IPS DF 6.9 (cell line): ENCODE measurements around the gene TUBB2B.
"Not testable (repeated sequence)": the region's sequence is repeated elsewhere in the genome, so short reads cannot be mapped to it uniquely, and the experiment has no call there.

Source experiments
- DNase-seq: peaks from one replicate; pipeline ENCODE4 v3.0.0-alpha.2; 2013; ENCODE audit warnings: low read depth, low spot score
- H3K27ac ChIP-seq: one replicate; pipeline ENCODE4 v1.5.1; 2013; ENCODE audit warnings: low read length, control low read depth
- H3K27me3 ChIP-seq: 2 replicates; pipeline ENCODE4 v1.6.1; 2013; ENCODE audit warnings: mild to moderate bottlenecking, low read length; ENCODE audit not compliant: control insufficient read depth, insufficient read depth
- H3K36me3 ChIP-seq: 2 replicates; pipeline ENCODE4 v1.6.1; 2013; ENCODE audit warnings: low read length; ENCODE audit not compliant: control insufficient read depth, insufficient read depth
- H3K4me1 ChIP-seq: 2 replicates; pipeline ENCODE4 v1.6.1; 2013; ENCODE audit warnings: low read length; ENCODE audit not compliant: control insufficient read depth, insufficient read depth
- H3K4me3 ChIP-seq: 2 replicates; pipeline ENCODE4 v1.5.1; 2013; ENCODE audit warnings: mild to moderate bottlenecking, low read length
- H3K9me3 ChIP-seq: 2 replicates; pipeline ENCODE4 v1.6.1; 2013; ENCODE audit warnings: low read length, inconsistent platforms; ENCODE audit not compliant: control insufficient read depth, insufficient read depth
- WGBS: extraction: QIAGEN DNeasy Blood & Tissue Kit; methylation state at CpG from one replicate; pipeline ENCODE4 v1.1.7; 2013; ENCODE audit warnings: mixed read lengths, missing lambda C conversion rate; ENCODE audit not compliant: insufficient read length, insufficient coverage; 5-methylcytosine and 5-hydroxymethylcytosine counted together

Gene TUBB2B

GRCh38 chr6:3201388-3201787 lies 26.1 kb downstream of the TUBB2B start:
- Histone ChIP-seq H3K36me3 (no peaks in the 10 kb centered on the region), H3K9me3 (no peaks in the 10 kb centered on the region), H3K27me3 (no peaks in the 10 kb centered on the region), H3K27ac (no peak overlapping the region), H3K4me1 (no peaks in the 10 kb centered on the region; the same call in 1 of the 2 replicates), H3K4me3 (no peak overlapping the region)
- whole genome bisulfite sequencing, result no CpG with 5 or more reads among the region's 2 CpGs
- DNase-seq, result no peak

- Histone ChIP-seq H3K36me3 (no peaks in the 10 kb centered on the region), H3K9me3 (no peaks in the 10 kb centered on the region), H3K27ac (no peak overlapping the region), H3K27me3 (no peaks in the 10 kb centered on the region), H3K4me3 (no peak overlapping the region), H3K4me1 (peaks cover 1% of the 10 kb centered on the region; the same call in 1 of the 2 replicates)
- no peak for DNase-seq
Measured at GRCh38 chr6:3200682-3201081, 26.8 kb downstream of the TUBB2B start.

GRCh38 chr6:3199382-3199781 lies 28.1 kb downstream of the TUBB2B start:
- Histone ChIP-seq H3K27me3 (no peaks in the 10 kb centered on the region), H3K4me1 (peaks cover 4% of the 10 kb centered on the region; the same call in 1 of the 2 replicates), H3K27ac (no peak overlapping the region), H3K36me3 (no peaks in the 10 kb centered on the region), H3K4me3 (no peak overlapping the region), H3K9me3 (no peaks in the 10 kb centered on the region)
- no peak for DNase-seq
- WGBS, result no CpG with 5 or more reads among the region's 5 CpGs

- WGBS, result no CpG with 5 or more reads among the region's 5 CpGs
- not testable (repeated sequence) for H3K4me3 ChIP-seq, H3K4me1 ChIP-seq, DNase-seq, H3K9me3 ChIP-seq, H3K27ac ChIP-seq, H3K36me3 ChIP-seq, H3K27me3 ChIP-seq
Measured at GRCh38 chr6:3197734-3198133, 29.7 kb downstream of the TUBB2B start.

GRCh38 chr6:3196770-3197169 lies 30.7 kb downstream of the TUBB2B start:
- H3K27ac ChIP-seq, result no peak overlapping the region
- H3K36me3 ChIP-seq, result no peaks in the 10 kb centered on the region
- H3K27me3 ChIP-seq, result no peaks in the 10 kb centered on the region
- peaks cover 9% of the 10 kb centered on the region for H3K4me1 ChIP-seq
- no peak for DNase-seq
- H3K9me3 ChIP-seq, result no peaks in the 10 kb centered on the region
- no peak overlapping the region for H3K4me3 ChIP-seq
- WGBS, result no CpG with 5 or more reads among the region's 5 CpGs

- no peak overlapping the region for H3K27ac ChIP-seq
- DNase-seq, result no peak
- peaks cover 9% of the 10 kb centered on the region for H3K4me1 ChIP-seq
- no peaks in the 10 kb centered on the region for H3K27me3 ChIP-seq
- WGBS, result no CpG with 5 or more reads among the region's 16 CpGs
- no peaks in the 10 kb centered on the region for H3K9me3 ChIP-seq
- H3K4me3 ChIP-seq, result no peak overlapping the region
- no peaks in the 10 kb centered on the region for H3K36me3 ChIP-seq
Measured at GRCh38 chr6:3195695-3196497, 31.6 kb downstream of the TUBB2B start.

GRCh38 chr6:3195420-3195694 lies 32.1 kb downstream of the TUBB2B start:
- Histone ChIP-seq H3K36me3 (no peaks in the 10 kb centered on the region), H3K4me3 (no peak overlapping the region), H3K9me3 (no peaks in the 10 kb centered on the region), H3K27me3 (no peaks in the 10 kb centered on the region), H3K4me1 (peaks cover 9% of the 10 kb centered on the region), H3K27ac (no peak overlapping the region)
- no peak for DNase-seq
- WGBS, result no CpG with 5 or more reads among the region's 5 CpGs

GRCh38 chr6:3194535-3195419 lies 32.7 kb downstream of the TUBB2B start:
- no peak for DNase-seq
- Histone ChIP-seq H3K9me3 (no peaks in the 10 kb centered on the region), H3K27ac (no peak overlapping the region), H3K27me3 (no peaks in the 10 kb centered on the region), H3K36me3 (no peaks in the 10 kb centered on the region), H3K4me1 (peaks cover 9% of the 10 kb centered on the region), H3K4me3 (no peak overlapping the region)
- WGBS, result no CpG with 5 or more reads among the region's 19 CpGs

- Histone ChIP-seq H3K9me3 (no peaks in the 10 kb centered on the region), H3K4me1 (peaks cover 9% of the 10 kb centered on the region), H3K27ac (no peak overlapping the region), H3K4me3 (no peak overlapping the region), H3K27me3 (no peaks in the 10 kb centered on the region), H3K36me3 (no peaks in the 10 kb centered on the region)
- WGBS, result no CpG with 5 or more reads among the region's 23 CpGs
- DNase-seq, result no peak
Measured at GRCh38 chr6:3193102-3193849, 34.2 kb downstream of the TUBB2B start.

- Histone ChIP-seq H3K36me3 (no peaks in the 10 kb centered on the region), H3K4me3 (no peak overlapping the region), H3K27ac (no peak overlapping the region), H3K4me1 (peaks cover 8% of the 10 kb centered on the region), H3K27me3 (no peaks in the 10 kb centered on the region), H3K9me3 (no peaks in the 10 kb centered on the region)
- no CpG with 5 or more reads among the region's 5 CpGs for WGBS
- DNase-seq, result no peak
Measured at GRCh38 chr6:3190779-3191178, 36.7 kb downstream of the TUBB2B start.
